ENCODE data around the gene ALDH3A1.

Gene ALDH3A1

GRCh38 chr17:19726631-19727376, 21.3 kb downstream of the ALDH3A1 start:
- Mint-ChIP-seq H3K27me3 (peaks cover 36% of the 10 kb centered on the region), H3K36me3 (no peaks in the 10 kb centered on the region), H3K27ac (no peak overlapping the region), H3K9me3 (no peaks in the 10 kb centered on the region), H3K4me3 (no peak overlapping the region), H3K4me1 (peaks cover 17% of the 10 kb centered on the region)
- DNase-seq, result no peak
- CTCF ChIA-PET, result no interaction called here

GRCh38 chr17:19725486-19725885, 22.6 kb downstream of the ALDH3A1 start:
- H3K27ac Mint-ChIP-seq, result no peak overlapping the region
- CTCF ChIA-PET, result interaction anchor here (0.7 to 1.1 kb wide), 2 partner anchors 10 to 37 kb away, joined by 3 to 4 read pairs; no protein-coding TSS in a partner anchor
- peaks cover 17% of the 10 kb centered on the region for H3K4me1 Mint-ChIP-seq
- DNase-seq, result no peak
- no peaks in the 10 kb centered on the region for H3K9me3 Mint-ChIP-seq
- H3K36me3 Mint-ChIP-seq, result no peaks in the 10 kb centered on the region
- H3K4me3 Mint-ChIP-seq, result no peak overlapping the region
- H3K27me3 Mint-ChIP-seq, result peaks cover 30% of the 10 kb centered on the region

- H3K27me3 Mint-ChIP-seq, result peaks cover 33% of the 10 kb centered on the region
- H3K4me3 Mint-ChIP-seq, result peak overlapping the region; percentile 24
- no peaks in the 10 kb centered on the region for H3K36me3 Mint-ChIP-seq
- H3K4me1 Mint-ChIP-seq, result peaks cover 17% of the 10 kb centered on the region
- H3K9me3 Mint-ChIP-seq, result no peaks in the 10 kb centered on the region
- H3K27ac Mint-ChIP-seq, result peak overlapping the region; percentile 28
- CTCF ChIA-PET, result interaction anchor here (0.7 to 1.1 kb wide), 2 partner anchors 11 to 37 kb away, joined by 3 to 4 read pairs; no protein-coding TSS in a partner anchor
- DNase-seq, result peak; percentile 55
These were observed 23.3 kb downstream of the ALDH3A1 start for GRCh38 chr17:19724501-19725420.

GRCh38 chr17:19723964-19724363, 24.1 kb downstream of the ALDH3A1 start:
- H3K36me3 Mint-ChIP-seq, result no peaks in the 10 kb centered on the region
- peaks cover 17% of the 10 kb centered on the region for H3K4me1 Mint-ChIP-seq
- DNase-seq, result no peak
- CTCF ChIA-PET, result no interaction called here
- H3K9me3 Mint-ChIP-seq, result no peaks in the 10 kb centered on the region
- peaks cover 37% of the 10 kb centered on the region for H3K27me3 Mint-ChIP-seq
- no peak overlapping the region for H3K27ac Mint-ChIP-seq
- no peak overlapping the region for H3K4me3 Mint-ChIP-seq

GRCh38 chr17:19720631-19721426, 27.3 kb downstream of the ALDH3A1 start:
- Mint-ChIP-seq H3K27me3 (peaks cover 40% of the 10 kb centered on the region), H3K27ac (no peak overlapping the region), H3K4me1 (peaks cover 17% of the 10 kb centered on the region), H3K36me3 (no peaks in the 10 kb centered on the region), H3K4me3 (no peak overlapping the region), H3K9me3 (no peaks in the 10 kb centered on the region)
- CTCF ChIA-PET, result interaction anchor here (1.3 kb wide), 1 partner anchor 358 kb away, joined by 3 read pairs; the partner anchor contains the start of gene B9D1
- no peak for DNase-seq

- Mint-ChIP-seq H3K9me3 (no peaks in the 10 kb centered on the region), H3K36me3 (no peaks in the 10 kb centered on the region), H3K4me1 (peaks cover 13% of the 10 kb centered on the region), H3K27me3 (peaks cover 39% of the 10 kb centered on the region), H3K27ac (no peak overlapping the region), H3K4me3 (no peak overlapping the region)
- CTCF ChIA-PET, result interaction anchor here (0.6 kb wide), 1 partner anchor 977 kb away, joined by 3 read pairs; no protein-coding TSS in a partner anchor
- DNase-seq, result no peak
These were observed 28.0 kb downstream of the ALDH3A1 start for GRCh38 chr17:19720210-19720475.

- CTCF ChIA-PET, result interaction anchor here (0.6 kb wide), 2 partner anchors 157 to 977 kb away, joined by 3 read pairs; no protein-coding TSS in a partner anchor
- Mint-ChIP-seq H3K27ac (no peak overlapping the region), H3K9me3 (no peaks in the 10 kb centered on the region), H3K36me3 (no peaks in the 10 kb centered on the region), H3K4me1 (peaks cover 8% of the 10 kb centered on the region), H3K4me3 (no peak overlapping the region), H3K27me3 (peaks cover 35% of the 10 kb centered on the region)
- DNase-seq, result no peak
These were observed 28.5 kb downstream of the ALDH3A1 start for GRCh38 chr17:19719355-19720209.

GRCh38 chr17:19718613-19719354, 29.3 kb downstream of the ALDH3A1 start:
- no peak for DNase-seq
- Mint-ChIP-seq H3K4me1 (peaks cover 1% of the 10 kb centered on the region), H3K36me3 (no peaks in the 10 kb centered on the region), H3K27ac (no peak overlapping the region), H3K4me3 (no peak overlapping the region), H3K27me3 (peaks cover 28% of the 10 kb centered on the region), H3K9me3 (no peaks in the 10 kb centered on the region)
- CTCF ChIA-PET, result interaction anchor here (0.6 kb wide), 1 partner anchor 157 kb away, joined by 3 read pairs; no protein-coding TSS in a partner anchor

GRCh38 chr17:19718041-19718612, 30.0 kb downstream of the ALDH3A1 start:
- Mint-ChIP-seq H3K4me3 (no peak overlapping the region), H3K27ac (no peak overlapping the region), H3K36me3 (no peaks in the 10 kb centered on the region), H3K4me1 (no peaks in the 10 kb centered on the region), H3K27me3 (peaks cover 26% of the 10 kb centered on the region), H3K9me3 (no peaks in the 10 kb centered on the region)
- DNase-seq, result no peak
- CTCF ChIA-PET, result interaction anchor here (1.0 kb wide), 1 partner anchor 49 kb away, joined by 3 read pairs; no protein-coding TSS in a partner anchor

GRCh38 chr17:19717411-19717908, 30.6 kb downstream of the ALDH3A1 start:
- DNase-seq, result no peak
- CTCF ChIA-PET, result interaction anchor here (1.0 kb wide), 1 partner anchor 49 kb away, joined by 3 read pairs; no protein-coding TSS in a partner anchor
- no peaks in the 10 kb centered on the region for H3K36me3 Mint-ChIP-seq
- H3K4me3 Mint-ChIP-seq, result no peak overlapping the region
- H3K4me1 Mint-ChIP-seq, result no peaks in the 10 kb centered on the region
- H3K27ac Mint-ChIP-seq, result no peak overlapping the region
- H3K9me3 Mint-ChIP-seq, result no peaks in the 10 kb centered on the region
- H3K27me3 Mint-ChIP-seq, result peaks cover 25% of the 10 kb centered on the region

- Mint-ChIP-seq H3K27me3 (peaks cover 22% of the 10 kb centered on the region), H3K4me1 (no peaks in the 10 kb centered on the region), H3K36me3 (no peaks in the 10 kb centered on the region), H3K9me3 (no peaks in the 10 kb centered on the region), H3K27ac (no peak overlapping the region), H3K4me3 (no peak overlapping the region)
- no peak for DNase-seq
- CTCF ChIA-PET, result no interaction called here
These were observed 31.1 kb downstream of the ALDH3A1 start for GRCh38 chr17:19717031-19717360.
